HEK293T (cell line): ENCODE results near the gene PAPLN.

Experiments used
- ARNT ChIP-seq: fragments of 450-650 bp; IDR thresholded peaks from 2 replicates; pipeline ENCODE4 v1.6.1; 2017; ENCODE audit warnings: mild to moderate bottlenecking
- BHLHE40 ChIP-seq: fragments of 450-650 bp; IDR thresholded peaks from 2 replicates; pipeline ENCODE4 v1.6.1; 2016; ENCODE audit warnings: mild to moderate bottlenecking, moderate library complexity, borderline replicate concordance
- CTBP1 ChIP-seq: fragments of 450-650 bp; IDR thresholded peaks from 2 replicates; pipeline ENCODE4 v1.6.1; 2016; ENCODE audit warnings: borderline replicate concordance
- ELF4 ChIP-seq: fragments of 450-650 bp; IDR thresholded peaks from 2 replicates; pipeline ENCODE4 v1.6.1; 2017; ENCODE audit warnings: antibody characterized with exemption
- FOXA1 ChIP-seq: fragments of 450-650 bp; IDR thresholded peaks from 2 replicates; pipeline ENCODE4 v1.6.1; 2016; ENCODE audit warnings: mild to moderate bottlenecking
- FOXK2 ChIP-seq: fragments of 450-650 bp; IDR thresholded peaks from 2 replicates; pipeline ENCODE4 v1.6.1; 2016; ENCODE audit warnings: mild to moderate bottlenecking
- FOXM1 ChIP-seq: fragments of 450-650 bp; IDR thresholded peaks from 2 replicates; pipeline ENCODE4 v1.6.1; 2017; ENCODE audit warnings: mild to moderate bottlenecking, borderline replicate concordance
- HDGF ChIP-seq: fragments of 450-650 bp; IDR thresholded peaks from 2 replicates; pipeline ENCODE4 v1.6.1; 2017; ENCODE audit warnings: antibody characterized with exemption, borderline replicate concordance
- L3MBTL2 ChIP-seq: fragments of 450-650 bp; conservative IDR thresholded peaks from 2 replicates; pipeline ENCODE4 v1.6.1; 2016; ENCODE audit warnings: mild to moderate bottlenecking
- LEF1 ChIP-seq: fragments of 450-650 bp; IDR thresholded peaks from 2 replicates; pipeline ENCODE4 v1.6.1; 2017; ENCODE audit warnings: mild to moderate bottlenecking, borderline replicate concordance
- NFRKB ChIP-seq: fragments of 450-650 bp; IDR thresholded peaks from 2 replicates; pipeline ENCODE4 v1.6.1; 2016; ENCODE audit warnings: mild to moderate bottlenecking, moderate library complexity
- SP1 ChIP-seq: fragments of 450-650 bp; IDR thresholded peaks from 2 replicates; pipeline ENCODE4 v1.6.1; 2017
- SUZ12 ChIP-seq: fragments of 450-650 bp; IDR thresholded peaks from 2 replicates; pipeline ENCODE4 v1.6.1; 2016; ENCODE audit warnings: mild to moderate bottlenecking
- TF ChIP-seq, protein P1 (sequence below): fragments of 450-650 bp; IDR thresholded peaks from 2 replicates; pipeline ENCODE4 v1.6.1; 2016

DNA sequence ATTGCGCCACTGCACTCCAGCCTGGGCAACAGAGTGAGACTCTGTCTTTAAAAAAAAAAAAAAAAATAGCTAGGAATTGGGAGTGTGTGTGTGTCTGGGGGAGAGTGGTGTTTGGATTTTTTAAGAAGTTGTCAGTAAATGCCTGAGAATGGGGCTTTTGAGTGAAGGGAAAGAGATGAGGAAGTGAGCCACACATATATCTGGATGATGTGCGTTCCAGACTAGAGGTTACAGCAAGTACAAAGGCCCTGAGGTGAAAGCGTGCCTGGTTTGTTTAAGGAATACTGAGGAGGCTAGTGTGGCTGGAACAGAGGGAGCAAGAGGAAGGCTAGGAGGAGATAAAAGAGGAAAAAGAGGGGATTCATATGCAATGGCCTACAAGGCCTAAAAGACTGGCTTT, 70.0 kb downstream of the PAPLN start:
- TF ChIP-seq FOXM1 (no peak), FOXK2 (no peak), ARNT (no peak), HDGF (no peak), SP1 (no peak), BHLHE40 (no peak), ELF4 (no peak), SUZ12 (no peak), NFRKB (no peak), CTBP1 (no peak), FOXA1 (no peak), LEF1 (no peak), L3MBTL2 (no peak)
- TF ChIP-seq, protein P1, sequence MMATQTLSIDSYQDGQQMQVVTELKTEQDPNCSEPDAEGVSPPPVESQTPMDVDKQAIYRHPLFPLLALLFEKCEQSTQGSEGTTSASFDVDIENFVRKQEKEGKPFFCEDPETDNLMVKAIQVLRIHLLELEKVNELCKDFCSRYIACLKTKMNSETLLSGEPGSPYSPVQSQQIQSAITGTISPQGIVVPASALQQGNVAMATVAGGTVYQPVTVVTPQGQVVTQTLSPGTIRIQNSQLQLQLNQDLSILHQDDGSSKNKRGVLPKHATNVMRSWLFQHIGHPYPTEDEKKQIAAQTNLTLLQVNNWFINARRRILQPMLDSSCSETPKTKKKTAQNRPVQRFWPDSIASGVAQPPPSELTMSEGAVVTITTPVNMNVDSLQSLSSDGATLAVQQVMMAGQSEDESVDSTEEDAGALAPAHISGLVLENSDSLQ = no peak
